Mesenchymal stem cell (in vitro differentiated cells and primary cell): ENCODE results near the gene SUN2.

Source experiments
- DNase-seq: peaks from one replicate; pipeline ENCODE4 v3.0.0-alpha.2; 2013
- H2AFZ ChIP-seq: one replicate; pipeline ENCODE4 v1.6.1; 2013; ENCODE audit warnings: low read depth, mild to moderate bottlenecking, control low read depth, inconsistent platforms, low read length, moderate library complexity
- H2AK5ac ChIP-seq: 2 replicates; pipeline ENCODE4 v1.6.1; 2013; ENCODE audit warnings: low read length, moderate library complexity, mild to moderate bottlenecking, inconsistent platforms; ENCODE audit not compliant: severe bottlenecking
- H2BK120ac ChIP-seq: one replicate; pipeline ENCODE4 v1.6.1; 2013; ENCODE audit warnings: low read depth, mild to moderate bottlenecking, inconsistent platforms, low read length, moderate library complexity
- H2BK12ac ChIP-seq, 2 experiments: one replicate each; pipeline ENCODE4 v1.6.1; 2013; ENCODE audit warnings: inconsistent platforms in 2 of 2, low read length in 2 of 2, mild to moderate bottlenecking in 2 of 2, moderate library complexity in 2 of 2, control low read depth in 1 of 2
- H2BK15ac ChIP-seq: one replicate; pipeline ENCODE4 v1.6.1; 2013; ENCODE audit warnings: mild to moderate bottlenecking, low read depth, inconsistent platforms; ENCODE audit not compliant: poor library complexity, severe bottlenecking
- H2BK5ac ChIP-seq: 2 replicates; pipeline ENCODE4 v1.6.1; 2013; ENCODE audit warnings: low read depth, mild to moderate bottlenecking, low read length, control low read depth, inconsistent platforms; ENCODE audit not compliant: poor library complexity, severe bottlenecking
- H3K14ac ChIP-seq, 2 experiments: one replicate each; pipeline ENCODE4 v1.6.1; 2013; ENCODE audit warnings: inconsistent platforms in 2 of 2, low read length in 2 of 2, control low read depth in 1 of 2, mild to moderate bottlenecking in 1 of 2, moderate library complexity in 1 of 2
- H3K18ac ChIP-seq, 2 experiments: one replicate each; pipeline ENCODE4 v1.6.1; 2013; ENCODE audit warnings: inconsistent platforms in 2 of 2, low read length in 2 of 2, control low read depth in 1 of 2, low read depth in 1 of 2, mild to moderate bottlenecking in 1 of 2
- H3K23ac ChIP-seq, 2 experiments: one replicate each; pipeline ENCODE4 v1.6.1; 2013; ENCODE audit warnings: inconsistent platforms in 2 of 2, low read length in 2 of 2, mild to moderate bottlenecking in 2 of 2, moderate library complexity in 2 of 2, control low read depth in 1 of 2
- H3K27ac ChIP-seq: 2 replicates; pipeline ENCODE4 v1.5.1; 2013; ENCODE audit warnings: mild to moderate bottlenecking, moderate library complexity, low read length, control low read depth, inconsistent platforms; ENCODE audit not compliant: poor library complexity, severe bottlenecking
- H3K27me3 ChIP-seq, 2 experiments: 2 replicates each; pipeline versions ENCODE4 v1.6.1 to v1.7.0; 2013; ENCODE audit warnings: low read length in 2 of 2, mild to moderate bottlenecking in 2 of 2, moderate library complexity in 2 of 2, control low read depth in 1 of 2, inconsistent platforms in 1 of 2; ENCODE audit not compliant: control insufficient read depth in 1 of 2, insufficient read depth in 1 of 2
- H3K36me3 ChIP-seq, 2 experiments: 2 replicates each; pipeline versions ENCODE4 v1.6.1 to v1.7.0; 2013; ENCODE audit warnings: low read length in 2 of 2, control low read depth in 1 of 2, inconsistent platforms in 1 of 2, low read depth in 1 of 2, mild to moderate bottlenecking in 1 of 2; ENCODE audit not compliant: insufficient read depth in 2 of 2, control insufficient read depth in 1 of 2
- H3K4ac ChIP-seq, 2 experiments: one replicate each; pipeline ENCODE4 v1.6.1; 2013; ENCODE audit warnings: inconsistent platforms in 2 of 2, low read length in 2 of 2, mild to moderate bottlenecking in 2 of 2, moderate library complexity in 2 of 2, control low read depth in 1 of 2, low read depth in 1 of 2
- H3K4me1 ChIP-seq: 2 replicates; pipeline ENCODE4 v1.6.1; 2013; ENCODE audit warnings: low read depth, low read length, control low read depth; ENCODE audit not compliant: control insufficient read depth, insufficient read depth
- H3K4me2 ChIP-seq: 2 replicates; pipeline ENCODE4 v1.6.1; 2013; ENCODE audit warnings: low read length, mild to moderate bottlenecking, inconsistent platforms; ENCODE audit not compliant: poor library complexity, severe bottlenecking
- H3K4me3 ChIP-seq, 2 experiments: 2 replicates each; pipeline versions ENCODE4 v1.5.1 to v1.7.0; 2013; ENCODE audit warnings: low read length in 2 of 2, mild to moderate bottlenecking in 2 of 2, control low read depth in 1 of 2, low read depth in 1 of 2; ENCODE audit not compliant: insufficient read depth in 1 of 2
- H3K79me1 ChIP-seq: replicated peaks from 2 replicates; pipeline ENCODE4 v1.6.1; 2013; ENCODE audit warnings: mild to moderate bottlenecking, control low read depth, low read length, inconsistent platforms; ENCODE audit not compliant: poor library complexity, severe bottlenecking
- H3K9ac ChIP-seq: 2 replicates; pipeline ENCODE4 v1.7.0; 2013; ENCODE audit warnings: mild to moderate bottlenecking, low read length, moderate library complexity
- H3K9me3 ChIP-seq: 2 replicates; pipeline ENCODE4 v1.7.0; 2013; ENCODE audit warnings: mild to moderate bottlenecking, low read length; ENCODE audit not compliant: control insufficient read depth
- H4K8ac ChIP-seq: one replicate; pipeline ENCODE4 v1.6.1; 2013; ENCODE audit warnings: inconsistent platforms, mild to moderate bottlenecking, low read length, moderate library complexity
- H4K91ac ChIP-seq: one replicate; pipeline ENCODE4 v1.6.1; 2013; ENCODE audit warnings: mild to moderate bottlenecking, low read length, inconsistent platforms
- WGBS: methylation state at CpG from one replicate; pipeline ENCODE4 v1.1.7; 2013; ENCODE audit warnings: mixed read lengths; 5-methylcytosine and 5-hydroxymethylcytosine counted together

SUN2 gene

GRCh38 chr22:38710351-38710750 is 45.4 kb downstream of the SUN2 start:
- H3K18ac ChIP-seq: no peak overlapping the region
- H2BK120ac ChIP-seq: no peak overlapping the region
- no peak overlapping the region for H3K14ac ChIP-seq
- no peak overlapping the region for H2BK15ac ChIP-seq
- no peak overlapping the region for H3K23ac ChIP-seq
- no peaks in the 10 kb centered on the region for H3K27me3 ChIP-seq
- peaks cover 20% of the 10 kb centered on the region for H3K79me1 ChIP-seq
- H3K9ac ChIP-seq: no peak overlapping the region
- no peak overlapping the region for H3K4ac ChIP-seq
- no peak overlapping the region for H2BK12ac ChIP-seq
- H2AK5ac ChIP-seq: no peak overlapping the region
- H2AFZ ChIP-seq: no peak overlapping the region
- no peak overlapping the region for H3K4me2 ChIP-seq
- H4K91ac ChIP-seq: no peak overlapping the region
- H3K27ac ChIP-seq: no peak overlapping the region
- DNase-seq: no peak
- WGBS: 100% methylated on average over 2 of the region's 3 CpGs
- H3K4me1 ChIP-seq: peaks cover 15% of the 10 kb centered on the region
- peaks cover 7 to 36% of the 10 kb centered on the region in 2 experiments for H3K36me3 ChIP-seq
- H3K9me3 ChIP-seq: no peaks in the 10 kb centered on the region
- H4K8ac ChIP-seq: no peak overlapping the region
- H3K4me3 ChIP-seq: no peak overlapping the region
- no peak overlapping the region for H2BK5ac ChIP-seq

GRCh38 chr22:38709306-38709705 is 46.5 kb downstream of the SUN2 start:
- Histone ChIP-seq H3K4me2 (no peak overlapping the region), H3K9me3 (no peaks in the 10 kb centered on the region), H3K23ac (no peak overlapping the region), H3K18ac (no peak overlapping the region), H4K91ac (no peak overlapping the region), H3K4ac (no peak overlapping the region), H3K27me3 (no peaks in the 10 kb centered on the region), H3K14ac (no peak overlapping the region), H2BK120ac (no peak overlapping the region), H3K9ac (no peak overlapping the region), H3K79me1 (peaks cover 13% of the 10 kb centered on the region), H3K36me3 (peaks cover 3 to 32% of the 10 kb centered on the region in 2 experiments), H2BK15ac (no peak overlapping the region), H2BK12ac (no peak overlapping the region), H2AFZ (no peak overlapping the region), H2AK5ac (no peak overlapping the region), H2BK5ac (no peak overlapping the region), H3K27ac (no peak overlapping the region), H4K8ac (no peak overlapping the region), H3K4me3 (no peak overlapping the region), H3K4me1 (peaks cover 13% of the 10 kb centered on the region)
- DNase-seq: no peak
- WGBS: 100% methylated on average over 3 of the region's 3 CpGs

GRCh38 chr22:38707984-38708383 is 47.8 kb downstream of the SUN2 start:
- Histone ChIP-seq H3K9ac (no peak overlapping the region), H4K91ac (no peak overlapping the region), H3K4me1 (peaks cover 10% of the 10 kb centered on the region), H2AK5ac (no peak overlapping the region), H3K14ac (no peak overlapping the region), H3K27ac (no peak overlapping the region), H3K9me3 (no peaks in the 10 kb centered on the region), H2BK15ac (no peak overlapping the region), H3K36me3 (peaks cover 3 to 32% of the 10 kb centered on the region in 2 experiments), H3K79me1 (peaks cover 13% of the 10 kb centered on the region), H3K4ac (no peak overlapping the region), H2AFZ (no peak overlapping the region), H2BK12ac (no peak overlapping the region), H3K23ac (no peak overlapping the region), H3K27me3 (no peaks in the 10 kb centered on the region), H2BK120ac (no peak overlapping the region), H2BK5ac (no peak overlapping the region), H3K4me2 (no peak overlapping the region), H3K4me3 (peak overlapping the region in 1 of 2 experiments; percentile 78), H4K8ac (no peak overlapping the region), H3K18ac (no peak overlapping the region)
- WGBS: over 99% methylated on average over 2 of the region's 3 CpGs
- no peak for DNase-seq

- WGBS: 0% methylated on average over 1 of the region's 2 CpGs
- Histone ChIP-seq H2BK5ac (no peak overlapping the region), H2BK15ac (no peak overlapping the region), H3K9me3 (no peaks in the 10 kb centered on the region), H3K79me1 (peaks cover 10% of the 10 kb centered on the region), H3K27ac (no peak overlapping the region), H2AK5ac (no peak overlapping the region), H3K14ac (no peak overlapping the region), H3K4me2 (peak overlapping the region; percentile 79), H3K4me3 (peak overlapping the region in 1 of 2 experiments; percentile 78), H3K9ac (peak overlapping the region; percentile 83), H4K91ac (no peak overlapping the region), H3K18ac (no peak overlapping the region), H3K23ac (no peak overlapping the region), H2AFZ (no peak overlapping the region), H2BK12ac (no peak overlapping the region), H4K8ac (no peak overlapping the region), H3K4me1 (peaks cover 10% of the 10 kb centered on the region), H3K27me3 (no peaks in the 10 kb centered on the region), H3K36me3 (peaks cover under 1 to 25% of the 10 kb centered on the region in 2 experiments), H2BK120ac (no peak overlapping the region), H3K4ac (no peak overlapping the region)
- peak; percentile 69 for DNase-seq
Measured at GRCh38 chr22:38707346-38707745, 48.5 kb downstream of the SUN2 start.
